ENCODE results near the gene PRAMEF1.
"Not testable (repeated sequence)": the region's sequence is repeated elsewhere in the genome, so short reads cannot be mapped to it uniquely, and the experiment has no call there.

The PRAMEF1 gene

DNA sequence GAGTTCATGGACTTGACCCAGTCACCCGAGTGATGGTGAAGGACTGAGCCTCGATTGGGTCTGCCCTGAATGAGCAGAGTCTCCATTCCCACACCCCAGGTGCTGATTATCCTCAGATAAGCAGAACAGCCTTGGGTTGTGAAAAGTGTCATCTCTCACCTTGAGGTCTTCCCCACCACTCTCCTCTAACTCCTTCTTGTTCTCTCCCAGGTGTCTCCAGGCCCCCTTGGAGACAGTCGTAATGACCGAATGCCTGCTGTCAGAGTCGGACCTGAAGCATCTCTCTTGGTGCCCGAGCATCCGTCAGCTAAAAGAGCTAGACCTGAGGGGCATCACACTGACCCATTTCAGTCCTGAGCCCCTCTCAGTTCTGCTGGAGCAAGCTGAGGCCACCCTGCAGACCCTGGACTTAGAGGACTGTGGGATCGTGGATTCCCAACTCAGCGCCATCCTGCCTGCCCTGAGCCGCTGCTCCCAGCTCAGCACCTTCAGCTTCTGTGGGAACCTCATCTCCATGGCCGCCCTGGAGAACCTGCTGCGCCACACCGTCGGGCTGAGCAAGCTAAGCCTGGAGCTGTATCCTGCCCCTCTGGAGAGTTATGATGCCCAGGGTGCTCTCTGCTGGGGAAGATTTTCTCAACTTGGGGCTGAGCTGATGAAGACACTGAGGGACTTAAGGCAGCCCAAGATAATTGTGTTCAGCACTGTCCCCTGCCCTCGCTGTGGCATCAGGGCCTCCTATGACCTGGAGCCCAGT, 14.2 kb upstream of the PRAMEF1 start:
- no peak for DNase-seq

DNA sequence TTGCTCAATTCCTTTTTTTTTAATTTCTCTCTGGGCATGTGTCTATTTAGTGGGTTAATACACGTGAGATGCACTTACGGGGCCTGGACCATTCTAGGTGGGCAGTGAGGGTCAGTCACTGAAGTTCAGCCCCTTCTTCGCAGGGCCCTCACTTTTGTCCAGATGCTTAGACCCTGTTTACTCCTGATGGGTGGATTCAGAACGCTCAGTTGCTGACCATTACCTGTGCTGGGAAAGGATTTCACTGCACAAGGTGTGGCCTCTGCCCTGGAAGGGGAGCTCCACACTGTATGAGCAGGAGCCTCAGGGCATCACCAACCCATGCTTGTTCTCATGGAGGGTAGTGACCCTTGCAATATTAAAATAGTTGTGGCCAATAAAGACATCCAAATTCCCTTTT, 13.1 kb upstream of the PRAMEF1 start:
- DNase-seq = no peak

GRCh38 chr1:12778907-12779306, 12.3 kb upstream of the PRAMEF1 start:
- no peak for DNase-seq

DNA sequence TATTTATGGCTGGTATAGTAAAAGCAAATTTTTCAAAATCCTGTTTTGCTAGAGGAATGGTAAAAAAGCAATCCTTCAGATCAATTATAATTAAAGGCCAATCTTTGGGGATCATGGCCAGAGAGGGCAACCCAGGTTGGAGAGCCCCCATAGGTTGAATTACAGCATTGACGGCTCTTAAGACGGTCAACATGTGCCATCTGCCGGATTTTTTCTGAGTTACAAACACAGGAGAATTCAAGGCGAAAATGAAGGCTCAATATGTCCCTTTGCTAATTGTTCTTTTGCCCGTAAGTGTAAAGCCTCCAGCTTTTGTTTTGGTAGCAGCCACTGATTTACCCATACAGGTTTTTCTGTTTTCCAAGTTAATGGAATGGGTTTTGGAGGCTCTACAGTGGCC, 9.7 kb upstream of the PRAMEF1 start:
- DNase-seq = not testable (repeated sequence)

DNA sequence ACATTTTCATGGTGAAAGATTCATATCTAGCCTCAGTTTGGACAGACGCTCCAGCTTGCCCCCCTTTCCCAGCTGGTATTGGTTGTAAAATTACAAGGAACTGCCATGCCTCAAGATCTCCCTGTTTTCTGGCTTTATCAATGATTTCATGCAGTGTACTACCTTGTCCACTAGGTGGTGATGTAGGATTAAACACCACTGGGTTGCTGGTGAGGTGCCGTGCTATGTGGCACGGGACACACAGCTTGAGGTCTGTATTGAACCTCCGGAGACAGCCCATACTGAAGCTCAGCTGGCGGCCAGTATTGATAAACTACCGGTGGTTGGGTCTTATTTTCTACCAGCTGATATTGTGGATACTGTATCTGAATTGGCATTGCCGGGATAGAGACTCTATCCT, 7.4 kb upstream of the PRAMEF1 start:
- not testable (repeated sequence) for DNase-seq

DNA sequence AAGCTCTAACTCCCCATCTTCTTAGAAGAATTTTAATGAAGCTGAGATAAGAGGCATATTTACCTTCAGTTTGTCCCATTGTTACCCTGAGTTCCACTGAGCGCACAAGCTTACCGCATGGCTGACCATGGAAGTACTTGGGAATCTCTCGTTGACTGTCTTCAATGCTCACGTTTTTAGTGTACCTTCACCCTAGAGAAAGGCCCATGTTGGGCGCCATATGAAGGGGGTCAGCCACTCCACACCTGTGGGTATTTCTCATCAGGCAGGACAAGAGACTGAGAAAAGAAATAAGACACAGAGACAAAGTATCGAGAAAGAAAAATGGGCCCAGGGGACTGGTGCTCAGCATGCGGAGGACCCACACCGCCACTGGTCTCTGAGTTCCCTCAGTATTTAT, 6.5 kb upstream of the PRAMEF1 start:
- DNase-seq = not testable (repeated sequence)

DNA sequence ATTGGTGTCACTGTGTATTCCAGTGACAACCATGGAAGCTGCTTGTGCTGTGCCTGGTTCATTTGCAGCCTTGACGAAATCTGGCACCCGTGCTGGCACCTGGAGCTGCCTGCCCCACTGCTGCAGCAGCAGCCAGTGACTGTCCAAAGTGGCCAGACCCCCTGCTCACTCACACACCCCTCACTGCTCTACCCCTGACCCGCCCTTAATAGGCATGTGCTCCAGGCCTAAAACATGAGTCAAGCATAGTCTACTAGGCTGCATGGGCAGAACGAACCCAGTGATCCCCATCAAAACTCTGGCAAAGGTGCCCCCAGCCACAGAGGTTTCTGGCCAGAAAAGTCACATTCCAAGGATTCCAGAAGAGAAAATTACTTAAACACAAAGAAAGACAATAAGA, 7.7 kb downstream of the PRAMEF1 start:
- DNase-seq = no peak

- no peak for DNase-seq
These were observed 8.5 kb downstream of the PRAMEF1 start for GRCh38 chr1:12799730-12800129.

- DNase-seq = no peak
These were observed 18.7 kb downstream of the PRAMEF1 start for GRCh38 chr1:12809933-12810332.

GRCh38 chr1:12810691-12811408, 19.7 kb downstream of the PRAMEF1 start:
- no peak for DNase-seq

GRCh38 chr1:12811409-12811784, 20.2 kb downstream of the PRAMEF1 start:
- DNase-seq = no peak

GRCh38 chr1:12819061-12819460, 27.9 kb downstream of the PRAMEF1 start:
- DNase-seq = not testable (repeated sequence)

DNA sequence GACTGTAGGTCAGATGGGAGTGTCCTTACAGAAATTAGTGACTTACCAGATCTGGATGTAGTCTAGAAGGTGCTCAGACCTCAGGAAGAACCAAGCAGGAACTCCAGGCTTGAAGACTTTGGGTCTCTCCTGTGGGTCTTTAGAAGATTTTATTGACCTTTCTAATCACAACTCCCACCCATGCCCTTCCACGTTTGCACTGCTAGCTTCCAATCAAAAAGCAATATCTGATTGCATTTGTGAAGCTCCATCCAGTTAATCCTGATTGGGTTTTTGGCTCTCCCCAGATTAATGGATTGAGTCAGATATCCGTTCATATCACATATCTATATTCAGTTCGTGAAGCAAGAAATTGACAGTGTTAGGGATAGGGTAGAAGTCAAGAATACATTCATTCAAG, 40.1 kb downstream of the PRAMEF1 start, which contains the start of gene PRAMEF11:
TSS of gene PRAMEF11 (minus strand) at position 101 of the 400 bp plus-strand sequence. CDS start 2,621 bp downstream, outside the sequence.
- not testable (repeated sequence) for DNase-seq

GRCh38 chr1:12833251-12833650, 42.1 kb downstream of the PRAMEF1 start:
- not testable (repeated sequence) for DNase-seq

Measured in effector CD4-positive, alpha-beta T cell (primary cell).